DMS 273 treated with DMSO at 0.1 percent for 48 hours (cell line): ENCODE measurements around the gene PITPNM2.

ENCODE experiments used
- DNase-seq: peaks from one replicate; lab custom pipeline; 2025; lab: John Stamatoyannopoulos, UW

The PITPNM2 gene

DNA sequence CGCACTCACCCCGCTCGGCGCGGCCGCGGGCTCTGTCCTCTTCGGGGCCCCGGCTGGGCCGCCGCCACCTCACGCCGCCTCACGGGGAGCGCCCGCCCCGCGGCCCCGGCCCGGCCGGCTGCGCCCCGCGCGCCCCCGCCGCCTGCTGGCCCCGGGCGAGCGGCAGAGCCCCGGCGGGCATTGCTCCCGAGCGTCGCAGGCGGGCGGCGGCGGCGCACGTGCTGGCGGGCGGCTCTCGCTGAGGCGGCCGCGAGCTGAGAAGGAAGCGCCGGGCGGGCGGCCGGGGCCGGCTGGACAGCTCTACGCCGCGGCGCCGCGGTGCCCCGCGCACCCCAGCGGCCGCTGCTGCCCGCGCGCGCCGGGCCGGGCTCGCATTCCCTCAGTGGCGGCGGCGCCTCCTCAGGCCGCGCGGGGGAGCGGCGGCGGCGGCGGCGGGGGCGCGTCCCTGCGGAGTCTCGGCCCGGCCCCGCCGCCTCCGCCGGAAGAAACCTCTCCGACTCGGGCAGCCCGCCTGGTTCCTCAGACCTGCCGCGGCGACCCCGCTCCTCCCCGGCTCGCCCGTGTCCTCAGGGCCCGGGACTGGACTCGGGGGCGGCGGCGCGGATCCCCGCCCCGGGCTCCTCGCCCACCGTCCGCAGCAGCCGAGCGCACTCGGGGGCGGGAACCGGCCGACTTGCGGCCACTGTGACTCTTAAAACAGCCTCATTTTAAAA is at the start of gene PITPNM2:
TSS of gene PITPNM2 (minus strand) at position 347 of the 713 bp plus-strand sequence. CDS start 116,500 bp downstream, outside the sequence.
- DNase-seq, result no peak

DNA sequence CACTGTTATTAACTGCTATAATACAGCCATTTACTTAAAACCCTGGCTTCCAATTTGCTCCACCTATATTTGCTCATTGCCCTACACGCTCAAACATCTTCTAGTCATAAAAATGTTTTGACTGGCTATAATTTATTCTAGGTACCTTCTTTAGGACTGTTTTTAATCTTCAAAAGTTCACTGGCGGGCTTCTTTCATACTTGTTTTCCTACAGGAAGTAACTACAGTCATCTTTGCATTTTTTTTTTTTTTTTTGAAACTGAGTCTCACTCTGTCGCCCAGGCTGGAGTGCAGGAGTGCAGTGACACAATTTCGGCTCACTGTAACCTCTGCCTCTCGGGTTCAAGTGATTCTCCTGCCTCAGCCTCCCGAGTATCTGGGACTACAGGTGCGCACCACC is 49.5 kb upstream of the PITPNM2 start:
- DNase-seq, result no peak

- no peak for DNase-seq
Measured at GRCh38 chr12:123199936-123200335, 49.0 kb upstream of the PITPNM2 start.

- no peak for DNase-seq
Measured at GRCh38 chr12:123187637-123188036, 36.7 kb upstream of the PITPNM2 start.

DNA sequence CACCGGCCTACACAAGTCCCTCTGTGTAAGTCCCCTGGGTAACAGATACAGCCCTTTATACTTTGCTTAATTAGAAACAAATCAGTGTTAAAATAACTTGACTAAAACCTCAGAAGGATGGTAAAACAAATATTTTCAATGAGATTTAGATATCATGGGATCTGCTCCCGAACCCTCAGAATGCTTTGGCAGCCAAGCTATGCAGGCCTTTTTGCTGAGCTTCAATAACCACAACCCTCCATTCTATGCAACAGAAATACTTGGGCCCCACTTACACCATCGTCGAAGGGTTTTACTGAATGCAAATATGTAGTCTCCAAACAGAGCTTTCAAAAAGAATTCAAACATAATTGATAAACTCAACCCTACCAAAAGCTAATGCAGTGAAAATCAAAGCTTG is 29.3 kb upstream of the PITPNM2 start:
- no peak for DNase-seq

- no peak for DNase-seq
Measured at GRCh38 chr12:123171967-123172366, 21.1 kb upstream of the PITPNM2 start.

GRCh38 chr12:123167329-123167728 is 16.4 kb upstream of the PITPNM2 start:
- DNase-seq, result no peak

GRCh38 chr12:123165537-123165936 is 14.6 kb upstream of the PITPNM2 start:
- DNase-seq, result no peak

- no peak for DNase-seq
Measured at GRCh38 chr12:123164710-123165261, 13.9 kb upstream of the PITPNM2 start.

GRCh38 chr12:123164222-123164621 is 13.3 kb upstream of the PITPNM2 start:
- no peak for DNase-seq

DNA sequence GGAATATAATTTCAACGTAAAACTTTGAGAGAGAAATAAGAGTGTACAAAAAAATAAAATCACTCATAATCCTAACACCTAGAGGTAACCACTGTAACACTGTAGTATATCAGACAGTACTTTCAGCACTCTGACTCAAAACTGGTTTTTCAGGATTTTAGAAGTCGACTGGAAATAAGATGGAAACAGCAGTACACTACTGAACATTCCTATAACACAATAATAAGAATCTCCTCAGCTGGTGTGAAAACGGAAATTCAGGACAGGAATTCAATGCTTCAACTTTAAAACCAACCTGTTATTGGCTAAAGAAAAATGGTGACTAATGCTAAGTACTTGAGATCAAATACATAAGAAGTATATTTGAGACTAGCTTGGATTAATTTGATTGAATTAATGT is 12.3 kb upstream of the PITPNM2 start:
- no peak for DNase-seq

DNA sequence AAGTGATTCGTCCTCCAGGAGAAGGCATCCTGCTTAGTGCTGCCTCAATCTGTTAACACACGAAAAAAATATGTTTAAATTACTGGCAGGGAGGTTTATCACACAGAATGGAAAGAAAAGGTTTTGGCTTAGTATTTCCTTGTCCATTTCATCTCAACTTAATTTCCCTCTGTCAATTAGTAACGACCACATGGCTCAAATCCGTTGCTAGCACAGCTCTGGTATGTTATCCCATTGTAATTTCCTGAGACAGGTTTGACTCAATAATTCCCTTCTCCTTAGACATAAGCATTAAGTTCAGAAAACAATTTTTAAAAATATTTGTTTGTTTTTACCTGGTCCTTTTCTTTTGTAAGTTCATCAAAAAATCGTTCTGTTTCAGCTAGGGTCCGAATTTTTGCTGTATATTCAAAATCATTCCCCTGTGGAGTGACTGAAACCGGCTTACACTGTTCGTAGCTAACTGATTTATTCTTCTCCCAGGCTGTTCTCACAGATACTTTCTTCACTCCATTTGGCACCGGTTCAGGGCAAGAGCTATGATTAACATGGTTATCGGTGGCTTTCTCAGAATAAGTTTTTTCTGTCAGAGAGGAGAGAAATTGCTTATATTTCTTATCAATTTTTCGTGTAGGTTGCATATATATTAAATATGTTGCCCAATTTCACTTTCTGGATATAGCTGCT is 10.1 kb upstream of the PITPNM2 start:
- DNase-seq, result no peak

- no peak for DNase-seq
Measured at GRCh38 chr12:123153906-123154305, 3.0 kb upstream of the PITPNM2 start.

GRCh38 chr12:123152833-123153232 is 1.9 kb upstream of the PITPNM2 start:
- DNase-seq, result no peak

- no peak for DNase-seq
Measured at GRCh38 chr12:123151457-123152454, 866 bp upstream of the PITPNM2 start.

DNA sequence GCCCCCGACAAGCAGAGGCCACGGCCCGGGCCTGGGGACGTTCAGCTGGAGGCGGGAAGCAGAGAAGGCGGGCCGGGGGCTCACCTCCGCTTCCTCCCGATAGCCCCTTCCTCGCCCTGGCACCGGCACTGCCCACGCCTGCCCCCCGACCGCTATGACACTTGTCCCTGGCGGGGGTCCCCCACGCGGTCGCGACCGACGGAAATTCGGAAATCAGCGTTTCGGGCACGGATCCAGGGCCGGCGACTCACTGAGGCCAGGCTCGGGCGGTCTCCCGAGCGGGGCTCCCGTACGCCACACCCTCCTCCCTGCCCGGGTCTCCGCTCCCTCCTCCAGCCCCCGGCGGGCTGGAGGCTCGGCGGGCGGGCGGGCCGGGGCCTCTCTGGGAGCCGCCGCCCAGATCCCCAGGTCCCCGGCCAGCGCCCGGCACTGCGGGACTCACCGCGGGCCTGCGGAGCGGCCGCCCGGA is 581 bp downstream of the PITPNM2 start:
- DNase-seq, result no peak

GRCh38 chr12:123149501-123150274 is 1.2 kb downstream of the PITPNM2 start:
- DNase-seq, result no peak

GRCh38 chr12:123149088-123149487 is 1.8 kb downstream of the PITPNM2 start:
- DNase-seq, result no peak

DNA sequence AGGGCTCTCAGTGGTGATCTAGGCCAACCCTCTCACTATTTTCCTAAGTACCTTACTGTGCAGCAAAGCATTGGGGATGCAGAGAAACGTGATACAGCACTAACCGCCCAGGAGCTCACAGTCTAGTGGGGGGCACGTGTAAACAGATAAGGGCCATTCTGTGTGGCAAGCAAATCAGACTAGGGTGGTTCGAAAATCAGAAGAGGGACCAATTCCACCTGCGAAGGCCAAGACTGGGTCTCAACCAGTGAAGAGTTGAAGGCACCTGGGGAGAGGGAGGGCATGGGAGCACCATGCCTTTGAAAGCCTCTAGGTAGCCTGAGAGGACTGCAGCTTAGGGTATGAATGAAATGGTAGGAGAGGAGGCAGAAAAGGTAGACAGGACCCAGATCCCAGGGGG is 2.2 kb downstream of the PITPNM2 start:
- DNase-seq, result no peak

GRCh38 chr12:123148223-123148622 is 2.7 kb downstream of the PITPNM2 start:
- no peak for DNase-seq

- DNase-seq, result no peak
Measured at GRCh38 chr12:123145211-123145610, 5.7 kb downstream of the PITPNM2 start.
